MG63 (cell line): ENCODE results near the gene PBX1. TPM values are rescaled to one million over a fixed set of nuclear protein-coding genes. Genes with fewer than 3 reads are reported as not detected.
A peak's percentile ranks its signal among the peaks of the same experiment; 100 is the strongest.

Experiments
- DNase-seq: peaks from one replicate; pipeline ENCODE4 v3.0.0-alpha.2; 2020
- H3K27me3 ChIP-seq: fragments of 250-450 bp; sonication (Bioruptor Pico); 2 replicates; pipeline ENCODE4 v1.5.1; 2020; ENCODE audit warnings: mild to moderate bottlenecking, moderate library complexity
- H3K36me3 ChIP-seq: fragments of 250-450 bp; sonication (Bioruptor Pico); 2 replicates; pipeline ENCODE4 v1.5.1; 2020; ENCODE audit warnings: mild to moderate bottlenecking, moderate library complexity
- H3K4me3 ChIP-seq: fragments of 250-450 bp; sonication (Bioruptor Pico); 2 replicates; pipeline ENCODE4 v1.5.1; 2020; ENCODE audit warnings: mild to moderate bottlenecking, moderate library complexity
- H3K9me3 ChIP-seq: fragments of 250-450 bp; sonication (Bioruptor Pico); 2 replicates; pipeline ENCODE4 v1.5.1; 2020; ENCODE audit warnings: mild to moderate bottlenecking, moderate library complexity
- total RNA-seq: library from RNA; depleted of rRNA; stranded (reverse); fragments of >200 nt; shearing (Covaris generic); gene quantifications from 2 replicates; pipeline ENCODE4 v1.2.3, GENCODE V29; 2014; ENCODE audit warnings: low replicate concordance

Gene PBX1
- total RNA-seq, 1 experiment from 2014 or later = 0.36 TPM

DNA sequence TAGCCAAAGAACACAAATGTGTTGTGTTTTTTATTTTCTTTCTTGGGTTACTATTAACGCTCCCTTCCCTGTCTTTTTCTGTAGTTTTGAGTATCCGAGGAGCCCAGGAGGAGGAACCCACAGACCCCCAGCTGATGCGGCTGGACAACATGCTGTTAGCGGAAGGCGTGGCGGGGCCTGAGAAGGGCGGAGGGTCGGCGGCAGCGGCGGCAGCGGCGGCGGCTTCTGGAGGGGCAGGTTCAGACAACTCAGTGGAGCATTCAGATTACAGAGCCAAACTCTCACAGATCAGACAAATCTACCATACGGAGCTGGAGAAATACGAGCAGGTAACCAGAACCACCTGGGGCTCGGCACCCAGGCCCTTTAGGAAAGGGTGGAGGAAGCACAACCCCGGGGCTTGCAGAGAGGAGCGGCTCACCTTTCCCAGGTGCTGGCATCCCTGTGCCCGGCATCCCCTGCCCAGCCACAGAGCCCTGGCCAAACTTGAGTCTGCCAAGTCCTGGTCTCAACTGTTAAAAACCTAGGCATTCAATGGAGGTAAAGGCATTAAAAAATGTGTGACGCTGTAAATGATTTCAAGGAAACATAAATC is 233.5 kb downstream of the PBX1 start:
- peaks cover 13% of the 10 kb centered on the region for H3K27me3 ChIP-seq
- no peak overlapping the region for H3K4me3 ChIP-seq
- no peak for DNase-seq
- H3K36me3 ChIP-seq = no peaks in the 10 kb centered on the region
- no peaks in the 10 kb centered on the region for H3K9me3 ChIP-seq

DNA sequence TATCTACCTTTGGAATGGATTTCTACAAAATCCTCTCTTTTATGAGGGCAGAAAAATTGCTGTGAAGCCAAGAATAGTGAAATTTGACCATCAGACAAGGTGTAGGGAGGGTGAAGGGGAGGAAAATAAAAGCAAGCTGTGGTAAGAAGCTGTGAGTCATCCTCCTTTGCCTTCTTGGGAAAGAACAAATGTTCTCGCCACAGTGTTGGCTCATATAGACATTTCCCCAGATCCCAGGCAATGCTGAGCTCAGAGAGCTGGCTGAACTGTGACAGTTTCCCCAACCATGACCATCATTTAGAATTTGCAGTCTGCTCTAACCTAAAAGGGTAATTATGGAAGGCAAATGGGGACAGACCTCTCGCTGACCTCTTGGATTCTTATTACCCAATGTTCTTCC is 235.4 kb downstream of the PBX1 start:
- Histone ChIP-seq H3K27me3 (peaks cover 13% of the 10 kb centered on the region; the same call in 1 of the 2 replicates), H3K9me3 (no peaks in the 10 kb centered on the region), H3K36me3 (no peaks in the 10 kb centered on the region), H3K4me3 (no peak overlapping the region)
- DNase-seq = peak; percentile 19

DNA sequence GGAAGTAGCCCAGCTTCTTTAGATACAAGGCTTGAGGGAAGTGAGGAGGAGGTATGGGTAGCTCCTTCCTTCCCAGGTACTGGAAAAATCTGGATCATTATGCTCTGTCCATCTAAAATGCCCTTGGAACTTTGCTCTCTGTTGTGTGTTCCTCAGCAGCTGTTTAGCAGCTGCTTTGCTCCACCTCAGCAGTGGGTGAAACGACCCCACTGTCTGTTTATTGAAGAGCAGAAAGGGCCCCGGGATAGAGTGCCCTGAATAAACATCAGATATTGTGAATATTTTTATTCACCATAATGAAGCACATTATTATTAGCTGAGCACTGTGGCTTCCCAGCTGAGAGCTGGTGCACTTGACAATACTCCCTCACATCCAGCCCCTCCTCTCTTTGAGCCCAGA is 237.9 kb downstream of the PBX1 start:
- no peak for DNase-seq
- peaks cover 13% of the 10 kb centered on the region; the same call in 1 of the 2 replicates for H3K27me3 ChIP-seq
- H3K9me3 ChIP-seq = no peaks in the 10 kb centered on the region
- H3K4me3 ChIP-seq = no peak overlapping the region
- no peaks in the 10 kb centered on the region for H3K36me3 ChIP-seq

DNA sequence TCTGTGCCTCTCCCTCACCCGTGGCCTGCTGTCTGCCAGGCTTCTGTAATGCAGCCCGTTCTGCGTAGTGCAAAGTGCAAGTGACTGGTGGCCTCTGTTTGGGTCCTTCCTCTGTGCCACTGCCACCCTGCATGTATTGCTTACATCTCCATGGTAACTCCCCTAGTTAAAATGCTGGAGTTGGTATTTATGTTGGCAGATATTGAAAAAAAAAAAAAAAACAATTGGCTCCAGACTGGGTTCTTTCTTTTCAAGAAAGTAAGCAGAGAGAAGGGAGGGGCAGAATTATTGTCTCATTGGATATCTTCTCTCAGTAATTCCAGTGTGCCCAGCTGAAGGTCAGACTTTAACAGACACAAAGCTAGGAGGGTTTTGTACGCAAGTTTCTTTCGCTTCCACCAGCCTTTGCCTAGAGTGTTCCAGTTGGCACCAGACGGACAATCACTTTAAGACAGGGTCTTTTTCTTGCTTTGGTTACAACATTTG is 242.3 kb downstream of the PBX1 start:
- Histone ChIP-seq H3K27me3 (no peaks in the 10 kb centered on the region), H3K9me3 (no peaks in the 10 kb centered on the region), H3K4me3 (no peak overlapping the region), H3K36me3 (no peaks in the 10 kb centered on the region)
- no peak for DNase-seq

DNA sequence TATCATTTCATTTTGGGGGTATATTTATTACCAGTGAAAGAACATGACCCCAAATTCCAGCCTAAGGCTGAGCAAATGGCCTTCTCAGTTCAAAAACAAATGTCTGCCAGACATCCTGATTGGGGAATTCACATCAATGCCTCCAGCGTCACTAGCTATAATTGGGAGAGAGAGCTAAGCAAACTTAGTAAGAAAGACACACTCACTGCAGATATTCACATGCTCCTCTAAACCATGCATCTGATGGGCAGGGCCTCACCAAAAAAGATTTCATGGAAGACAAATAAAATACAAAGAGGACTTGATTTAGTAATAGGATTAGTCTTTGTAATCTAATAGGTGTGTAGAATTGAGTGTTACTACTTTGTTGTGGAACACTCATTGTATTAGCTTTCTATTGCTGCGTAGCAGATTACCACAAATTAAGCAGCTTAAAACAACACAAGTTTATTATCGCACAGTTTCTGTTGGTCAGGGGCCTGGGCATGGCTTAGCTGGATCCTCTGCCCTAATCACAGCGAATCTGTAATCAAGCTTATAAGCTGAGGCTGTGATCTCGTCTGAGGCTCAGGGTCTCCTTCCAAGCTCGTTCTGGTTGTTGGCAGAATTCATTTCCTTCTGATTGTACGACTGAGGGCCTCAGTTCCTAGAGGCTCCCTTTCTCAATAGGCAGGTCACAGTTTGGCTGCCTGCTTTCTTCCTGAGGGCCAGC is 243.0 kb downstream of the PBX1 start:
- no peak for DNase-seq
- Histone ChIP-seq H3K27me3 (no peaks in the 10 kb centered on the region), H3K36me3 (no peaks in the 10 kb centered on the region), H3K9me3 (no peaks in the 10 kb centered on the region), H3K4me3 (no peak overlapping the region)

DNA sequence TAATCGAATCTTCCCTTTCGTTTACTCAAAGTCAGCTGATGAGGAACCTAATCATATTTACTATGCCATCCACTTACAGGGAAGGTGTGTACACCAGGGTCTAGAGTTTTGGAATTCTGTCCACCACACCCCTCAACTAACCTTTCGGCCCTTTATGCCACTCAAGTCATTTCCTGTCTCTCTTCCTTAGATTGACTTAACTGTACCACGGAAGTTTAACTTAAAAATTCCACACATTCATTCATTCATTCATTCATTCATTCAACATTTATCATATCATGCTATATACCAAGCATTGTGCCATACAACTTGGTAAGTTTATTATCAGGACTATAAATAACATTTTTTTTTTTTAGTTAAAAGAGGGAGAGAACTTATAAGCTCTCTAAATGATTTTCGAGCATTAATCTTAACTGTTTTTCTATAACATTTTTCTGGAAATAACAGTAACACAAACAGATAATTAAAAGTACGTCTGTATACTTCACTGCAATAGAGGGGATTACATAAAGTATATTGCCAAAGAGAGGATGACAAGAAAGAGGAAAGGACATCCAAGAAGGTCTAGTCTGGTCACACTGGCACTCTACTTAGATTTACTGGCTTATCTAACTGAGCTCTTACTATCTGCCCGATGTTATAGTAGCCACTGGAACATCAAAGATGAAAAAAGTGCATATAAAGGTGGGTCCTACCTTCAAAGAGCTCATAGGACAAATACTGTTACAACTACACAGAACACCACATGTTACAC is 243.7 kb downstream of the PBX1 start:
- H3K27me3 ChIP-seq = no peaks in the 10 kb centered on the region
- no peaks in the 10 kb centered on the region for H3K36me3 ChIP-seq
- H3K4me3 ChIP-seq = no peak overlapping the region
- no peaks in the 10 kb centered on the region for H3K9me3 ChIP-seq
- no peak for DNase-seq

DNA sequence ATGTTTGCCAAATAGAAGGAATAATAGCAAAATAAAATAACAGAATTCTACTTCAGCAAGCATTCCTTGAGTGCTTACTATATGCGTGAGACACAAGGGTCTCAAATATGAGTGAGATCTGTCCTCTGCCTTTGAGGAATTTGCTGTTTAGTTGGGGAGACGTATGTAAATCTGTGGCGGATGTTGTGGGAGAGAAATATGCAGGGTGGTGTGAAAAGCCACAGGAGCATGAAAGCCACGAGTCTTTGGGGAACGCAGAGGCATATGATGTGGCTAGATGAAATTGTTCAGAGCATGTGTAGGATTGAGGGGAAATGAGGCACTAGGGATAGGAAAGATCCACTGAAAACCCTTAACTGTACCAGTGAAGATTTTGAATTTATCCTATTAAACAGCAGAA is 244.4 kb downstream of the PBX1 start:
- no peak overlapping the region for H3K4me3 ChIP-seq
- H3K9me3 ChIP-seq = no peaks in the 10 kb centered on the region
- DNase-seq = no peak
- no peaks in the 10 kb centered on the region for H3K27me3 ChIP-seq
- H3K36me3 ChIP-seq = no peaks in the 10 kb centered on the region

DNA sequence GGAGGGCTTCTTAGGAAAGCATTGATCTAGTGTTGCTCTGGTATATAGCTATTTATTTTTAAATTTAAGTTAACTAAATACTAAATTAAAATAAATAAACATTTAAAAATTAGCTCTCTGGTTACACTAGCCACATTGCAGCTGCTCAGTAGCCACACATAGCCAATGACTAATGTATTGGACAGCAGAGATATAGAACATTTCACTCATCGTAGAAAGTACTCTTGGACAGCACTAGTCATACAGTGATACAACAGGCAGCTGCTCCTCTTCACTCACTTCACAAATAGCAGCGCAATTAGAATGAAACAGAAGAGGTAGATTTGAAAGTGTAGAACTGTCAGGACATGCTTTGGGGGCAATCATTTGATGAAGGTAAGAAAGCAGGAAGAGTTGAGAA is 245.4 kb downstream of the PBX1 start:
- H3K4me3 ChIP-seq = no peak overlapping the region
- no peak for DNase-seq
- no peaks in the 10 kb centered on the region for H3K36me3 ChIP-seq
- no peaks in the 10 kb centered on the region for H3K9me3 ChIP-seq
- H3K27me3 ChIP-seq = peaks cover 2% of the 10 kb centered on the region; the same call in 1 of the 2 replicates

DNA sequence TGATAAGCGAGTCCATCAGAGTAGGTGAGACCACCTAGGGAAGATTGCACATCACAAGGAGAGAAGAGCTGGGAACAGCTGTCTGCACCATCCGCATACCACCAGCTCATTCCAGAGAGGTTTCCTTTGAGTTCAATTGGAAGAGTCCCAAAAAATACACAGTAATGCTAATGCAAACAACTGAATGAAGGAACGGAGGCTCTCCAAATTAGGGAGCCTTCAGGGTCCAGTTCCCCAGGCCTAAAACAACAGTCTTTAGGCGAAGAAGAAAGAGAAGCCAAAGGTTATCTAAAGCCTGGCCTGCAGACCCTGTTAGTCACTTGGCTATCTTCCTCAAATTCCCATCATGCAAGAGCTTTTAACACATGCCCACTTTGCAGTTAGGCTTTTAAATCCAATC is 246.4 kb downstream of the PBX1 start:
- Histone ChIP-seq H3K4me3 (no peak overlapping the region), H3K36me3 (no peaks in the 10 kb centered on the region), H3K27me3 (peaks cover 2% of the 10 kb centered on the region; the same call in 1 of the 2 replicates), H3K9me3 (no peaks in the 10 kb centered on the region)
- DNase-seq = no peak

DNA sequence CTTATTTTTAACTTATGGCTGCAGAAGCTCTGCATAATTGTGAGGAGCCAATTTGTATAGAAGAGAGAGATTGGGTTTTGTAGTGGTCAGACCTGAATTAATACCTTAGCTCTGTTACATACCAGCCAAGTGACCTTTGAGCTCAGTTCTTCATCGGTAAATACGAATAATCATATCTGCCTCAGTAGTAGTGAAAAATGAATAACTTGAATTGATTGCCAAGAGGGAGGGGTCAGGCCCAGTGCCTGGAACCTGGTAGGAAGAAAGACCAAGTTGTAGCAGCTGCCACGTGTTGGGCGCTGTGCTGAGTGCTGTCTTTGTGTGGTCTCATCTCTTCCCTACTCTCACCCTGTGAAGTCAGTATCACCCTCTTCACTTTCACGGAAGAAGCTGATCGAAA is 247.5 kb downstream of the PBX1 start:
- Histone ChIP-seq H3K36me3 (no peaks in the 10 kb centered on the region), H3K9me3 (no peaks in the 10 kb centered on the region), H3K27me3 (peaks cover 5% of the 10 kb centered on the region; the same call in 1 of the 2 replicates), H3K4me3 (no peak overlapping the region)
- no peak for DNase-seq

DNA sequence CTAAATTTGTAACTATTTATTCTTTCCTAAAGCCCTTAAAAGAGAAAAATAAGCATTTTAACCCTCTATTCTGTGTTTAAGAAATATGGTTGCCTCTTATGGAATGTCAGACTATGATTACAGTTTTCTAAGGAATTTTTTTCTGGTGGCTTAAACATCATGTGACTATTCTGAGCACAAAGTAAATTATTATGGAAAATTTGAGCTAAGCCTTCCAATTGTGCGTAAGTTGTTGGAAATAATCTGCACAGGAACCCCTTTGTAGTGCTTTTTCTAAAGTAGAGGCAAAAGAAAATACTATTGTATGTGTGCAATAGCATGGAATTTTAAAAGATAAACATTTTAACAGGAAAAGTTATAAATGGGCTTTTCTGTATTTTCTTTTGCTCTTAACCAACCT is 254.8 kb downstream of the PBX1 start:
- Histone ChIP-seq H3K36me3 (no peaks in the 10 kb centered on the region), H3K9me3 (no peaks in the 10 kb centered on the region), H3K4me3 (no peak overlapping the region), H3K27me3 (peaks cover 3% of the 10 kb centered on the region; the same call in 1 of the 2 replicates)
- DNase-seq = no peak

DNA sequence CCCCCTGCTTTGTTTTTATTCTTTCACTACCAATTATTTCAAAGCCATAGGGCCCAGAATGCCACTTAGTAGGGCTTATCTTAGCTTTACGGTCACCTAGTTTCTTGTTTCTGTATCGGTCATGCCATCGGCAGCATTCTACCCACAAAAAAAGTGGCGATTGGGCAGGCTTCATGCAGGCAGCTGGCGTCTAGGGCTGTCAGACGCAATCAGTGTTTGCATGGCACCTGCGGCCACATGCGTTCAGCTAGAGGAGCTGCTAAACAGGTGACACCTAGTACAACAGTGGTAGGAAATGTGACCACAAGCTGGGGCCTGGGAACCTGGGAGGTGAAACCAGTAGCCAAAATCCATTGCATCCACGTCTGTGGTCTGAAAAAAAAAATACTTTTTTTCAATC is 262.7 kb downstream of the PBX1 start:
- H3K4me3 ChIP-seq = no peak overlapping the region
- no peaks in the 10 kb centered on the region for H3K36me3 ChIP-seq
- no peak for DNase-seq
- no peaks in the 10 kb centered on the region for H3K9me3 ChIP-seq
- peaks cover 3% of the 10 kb centered on the region; the same call in 1 of the 2 replicates for H3K27me3 ChIP-seq

DNA sequence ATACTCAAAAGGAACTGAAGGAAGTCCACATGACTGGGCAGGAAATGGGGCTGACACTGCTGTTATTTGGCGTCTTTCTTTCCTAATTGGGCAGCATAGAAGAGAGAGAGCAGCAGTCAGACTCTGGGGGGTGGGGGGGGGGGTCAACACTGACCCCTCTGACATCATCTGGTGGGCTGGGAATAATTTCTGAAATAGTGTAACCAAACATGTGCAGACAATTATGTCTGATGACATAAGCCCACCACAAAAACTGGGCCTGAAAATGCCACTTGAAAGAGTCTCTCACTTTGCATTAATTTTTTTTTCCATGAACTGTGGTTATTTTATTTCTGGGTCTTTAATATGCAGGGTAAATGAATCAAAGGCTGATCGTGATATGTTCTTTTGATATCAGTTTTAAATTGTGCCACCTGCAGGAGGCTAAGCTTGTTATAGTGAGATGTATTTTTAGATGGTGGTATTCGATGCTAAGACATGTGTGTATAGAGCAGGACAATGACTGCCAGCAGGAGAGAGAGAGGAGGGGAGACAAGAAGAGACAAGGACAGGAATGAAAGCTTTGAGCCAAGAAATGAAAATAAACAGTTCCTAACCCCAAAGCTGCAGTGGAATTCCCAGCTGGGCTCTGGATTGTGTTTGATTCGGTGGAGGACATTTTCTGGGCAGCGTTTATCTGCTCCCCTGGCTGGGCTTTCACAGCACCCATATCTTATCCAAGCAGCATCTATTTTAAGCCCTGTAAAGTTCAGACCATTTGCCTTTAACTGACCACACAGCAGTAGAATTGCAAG is 264.7 kb downstream of the PBX1 start:
- Histone ChIP-seq H3K36me3 (no peaks in the 10 kb centered on the region), H3K4me3 (no peak overlapping the region), H3K27me3 (peaks cover 6% of the 10 kb centered on the region), H3K9me3 (no peaks in the 10 kb centered on the region)
- no peak for DNase-seq

DNA sequence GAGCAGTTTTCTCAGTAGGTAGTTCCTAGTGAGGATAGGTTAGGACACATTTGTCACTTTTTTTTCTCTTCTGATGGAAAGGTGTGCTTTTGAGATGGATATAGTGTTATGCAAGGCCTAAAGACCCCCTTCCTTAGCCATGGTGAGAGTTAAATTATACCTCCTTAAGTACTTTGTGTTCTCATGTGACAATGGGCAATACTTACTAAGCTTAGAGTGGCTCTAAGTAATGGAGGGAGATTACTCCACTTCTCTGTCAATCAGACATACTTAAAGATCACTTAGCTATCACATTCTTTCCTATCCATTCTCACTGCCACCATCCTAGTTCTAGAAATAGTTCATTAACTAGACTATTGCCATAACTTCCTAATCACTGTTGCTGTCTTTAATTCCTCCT is 265.6 kb downstream of the PBX1 start:
- no peak for DNase-seq
- peaks cover 6% of the 10 kb centered on the region for H3K27me3 ChIP-seq
- no peaks in the 10 kb centered on the region for H3K9me3 ChIP-seq
- no peaks in the 10 kb centered on the region for H3K36me3 ChIP-seq
- H3K4me3 ChIP-seq = no peak overlapping the region

DNA sequence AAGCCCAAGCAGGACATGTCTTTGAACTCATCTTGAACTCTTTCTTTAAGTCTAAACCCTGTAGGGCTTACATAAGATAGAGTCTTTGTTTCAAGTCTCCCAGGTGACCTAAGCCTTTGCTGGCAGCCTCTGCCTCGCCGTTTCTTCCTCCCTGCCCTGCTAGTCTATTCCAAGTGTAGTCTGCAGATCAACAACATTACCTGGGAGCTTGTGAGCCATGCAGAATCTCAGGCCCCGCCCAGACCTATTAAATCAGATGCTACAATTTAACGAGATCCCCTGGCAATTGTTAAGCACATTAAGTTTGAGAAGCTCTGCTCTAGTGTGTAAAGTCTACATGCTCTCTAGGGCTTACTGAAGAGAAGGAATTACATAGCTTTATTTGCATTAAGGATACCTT is 271.6 kb downstream of the PBX1 start:
- Histone ChIP-seq H3K9me3 (no peaks in the 10 kb centered on the region), H3K27me3 (peaks cover 3% of the 10 kb centered on the region; the same call in 1 of the 2 replicates), H3K4me3 (no peak overlapping the region), H3K36me3 (no peaks in the 10 kb centered on the region)
- no peak for DNase-seq

DNA sequence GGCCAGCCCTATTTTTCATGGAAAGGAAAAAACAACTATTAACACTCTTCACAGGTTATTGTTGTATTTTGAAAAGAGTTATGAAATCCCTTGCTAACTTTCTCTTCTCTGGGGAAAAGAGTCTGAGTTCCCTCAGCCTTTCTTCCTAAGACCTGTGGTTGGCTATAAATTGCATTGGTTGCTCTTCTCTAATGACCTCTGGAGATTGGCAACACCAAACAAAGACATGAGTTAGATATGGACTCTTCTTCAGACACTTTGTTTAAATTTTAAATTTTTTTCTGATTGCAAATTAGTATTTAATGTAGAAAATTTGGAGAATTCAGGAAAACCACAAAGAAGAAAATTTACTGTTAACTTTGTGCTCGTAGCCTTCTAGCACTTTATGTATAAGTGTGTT is 275.7 kb downstream of the PBX1 start:
- H3K9me3 ChIP-seq = no peaks in the 10 kb centered on the region
- no peak for DNase-seq
- peaks cover 3% of the 10 kb centered on the region; the same call in 1 of the 2 replicates for H3K27me3 ChIP-seq
- no peak overlapping the region for H3K4me3 ChIP-seq
- no peaks in the 10 kb centered on the region for H3K36me3 ChIP-seq

DNA sequence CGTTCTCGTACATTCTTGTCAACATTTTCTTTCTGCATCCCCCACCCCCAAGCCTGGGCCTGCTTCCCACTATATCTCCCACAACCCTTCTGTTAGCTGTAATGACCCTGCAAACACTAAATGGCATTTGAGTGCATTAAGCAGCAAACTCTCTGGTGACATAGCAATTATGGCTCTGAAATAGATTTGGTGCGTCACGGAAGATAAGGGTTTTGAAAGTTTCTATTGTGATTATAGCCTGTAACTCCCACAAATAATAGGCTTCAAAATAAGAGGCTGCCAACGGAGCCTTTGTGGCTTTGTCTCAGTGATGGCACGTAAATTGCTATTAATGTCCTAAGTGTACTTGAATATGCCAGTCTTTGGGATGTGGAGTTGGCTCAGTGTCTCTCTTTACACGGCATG is 277.6 kb downstream of the PBX1 start:
- no peaks in the 10 kb centered on the region for H3K9me3 ChIP-seq
- DNase-seq = no peak
- H3K4me3 ChIP-seq = no peak overlapping the region
- H3K27me3 ChIP-seq = peaks cover 3% of the 10 kb centered on the region; the same call in 1 of the 2 replicates
- H3K36me3 ChIP-seq = no peaks in the 10 kb centered on the region
